Measurements from ENCODE around the gene TICRR.

The TICRR gene

DNA sequence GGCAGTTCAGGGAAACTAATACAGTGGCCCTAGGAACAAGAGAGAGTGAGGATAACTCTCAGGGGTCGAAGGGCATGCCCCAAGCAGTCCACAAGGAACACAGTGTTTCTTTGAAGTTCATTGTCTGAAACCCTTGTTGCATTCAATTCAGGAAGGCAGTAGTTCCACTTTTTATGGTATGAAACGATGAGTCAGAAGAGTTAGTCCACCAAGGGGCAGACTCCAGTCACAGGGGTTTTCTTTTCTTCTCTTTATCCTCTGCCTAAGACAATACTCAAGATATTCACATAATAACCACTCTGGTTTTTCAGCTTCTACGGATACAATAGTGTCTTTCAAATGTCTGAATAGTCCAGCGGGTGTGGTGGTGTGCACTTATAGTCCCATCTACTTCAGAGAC is 23.7 kb upstream of the TICRR start:
- ChIA-PET CTCF (interaction anchor here (1.2 kb wide), 1 partner anchor 10 kb away, joined by 3 read pairs; no protein-coding TSS in a partner anchor), POLR2A (ENCODE audit: low non-redundant PET) (no interaction called here)
- no peak for DNase-seq (ENCODE audit: low spot score)
- TF ChIP-seq, protein P1, sequence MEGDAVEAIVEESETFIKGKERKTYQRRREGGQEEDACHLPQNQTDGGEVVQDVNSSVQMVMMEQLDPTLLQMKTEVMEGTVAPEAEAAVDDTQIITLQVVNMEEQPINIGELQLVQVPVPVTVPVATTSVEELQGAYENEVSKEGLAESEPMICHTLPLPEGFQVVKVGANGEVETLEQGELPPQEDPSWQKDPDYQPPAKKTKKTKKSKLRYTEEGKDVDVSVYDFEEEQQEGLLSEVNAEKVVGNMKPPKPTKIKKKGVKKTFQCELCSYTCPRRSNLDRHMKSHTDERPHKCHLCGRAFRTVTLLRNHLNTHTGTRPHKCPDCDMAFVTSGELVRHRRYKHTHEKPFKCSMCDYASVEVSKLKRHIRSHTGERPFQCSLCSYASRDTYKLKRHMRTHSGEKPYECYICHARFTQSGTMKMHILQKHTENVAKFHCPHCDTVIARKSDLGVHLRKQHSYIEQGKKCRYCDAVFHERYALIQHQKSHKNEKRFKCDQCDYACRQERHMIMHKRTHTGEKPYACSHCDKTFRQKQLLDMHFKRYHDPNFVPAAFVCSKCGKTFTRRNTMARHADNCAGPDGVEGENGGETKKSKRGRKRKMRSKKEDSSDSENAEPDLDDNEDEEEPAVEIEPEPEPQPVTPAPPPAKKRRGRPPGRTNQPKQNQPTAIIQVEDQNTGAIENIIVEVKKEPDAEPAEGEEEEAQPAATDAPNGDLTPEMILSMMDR (conservative IDR thresholded peaks at IDR 0.05; ENCODE audit: low read depth) = no peak
- no peak overlapping the region for H3K27ac ChIP-seq

DNA sequence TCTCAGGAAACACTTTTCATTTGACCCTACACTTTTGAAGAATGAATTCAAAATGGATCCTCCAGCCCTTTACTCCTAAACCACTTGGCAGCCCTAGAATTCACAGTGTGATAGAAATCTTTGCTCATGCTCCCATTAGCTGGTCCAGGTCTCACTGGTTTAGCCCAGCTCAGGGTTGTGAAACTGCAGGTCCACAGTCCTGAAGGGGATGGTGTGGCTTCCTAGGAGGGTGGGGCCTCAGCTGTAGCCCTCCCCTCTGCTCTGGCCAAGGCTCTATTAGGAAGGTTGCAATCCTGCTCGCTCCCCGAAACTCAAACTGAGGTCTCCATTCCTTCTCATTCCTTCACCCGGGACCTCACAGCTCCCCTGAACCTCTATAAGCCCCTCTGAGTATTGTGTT is 21.6 kb upstream of the TICRR start:
- no peak for DNase-seq (ENCODE audit: low spot score)
- TF ChIP-seq, protein P1 (conservative IDR thresholded peaks at IDR 0.05; ENCODE audit: low read depth) = no peak
- POLR2A ChIA-PET (ENCODE audit: low non-redundant PET) = no interaction called here
- H3K27ac ChIP-seq = no peak overlapping the region
- CTCF ChIA-PET = interaction anchor here (1.4 kb wide), 1 partner anchor 62 kb away, joined by 4 read pairs; no protein-coding TSS in a partner anchor

DNA sequence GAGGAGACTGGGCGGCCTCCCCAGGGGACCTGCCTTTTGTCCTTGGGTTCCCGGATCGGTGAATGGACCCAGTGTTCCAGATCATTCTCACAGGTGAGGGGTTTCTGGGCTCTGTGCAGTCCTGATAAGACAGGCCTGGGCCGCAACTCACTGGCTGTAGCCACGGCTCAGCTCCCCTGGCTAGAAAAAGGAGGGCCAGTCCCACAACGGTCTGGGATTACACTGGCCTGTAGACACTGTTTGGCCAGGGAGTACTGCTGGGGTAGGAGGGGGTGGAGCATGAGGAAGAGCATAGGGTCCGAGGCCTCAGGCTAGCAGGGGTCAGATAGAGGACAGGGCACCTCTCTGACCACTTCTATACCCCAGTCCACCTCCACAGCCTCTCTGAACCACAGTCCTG is 21.0 kb upstream of the TICRR start:
- ChIA-PET POLR2A (ENCODE audit: low non-redundant PET) (no interaction called here), CTCF (interaction anchor here (0.9 to 1.4 kb wide), 2 partner anchors 62 to 111 kb away, joined by 3 to 4 read pairs; no protein-coding TSS in a partner anchor)

DNA sequence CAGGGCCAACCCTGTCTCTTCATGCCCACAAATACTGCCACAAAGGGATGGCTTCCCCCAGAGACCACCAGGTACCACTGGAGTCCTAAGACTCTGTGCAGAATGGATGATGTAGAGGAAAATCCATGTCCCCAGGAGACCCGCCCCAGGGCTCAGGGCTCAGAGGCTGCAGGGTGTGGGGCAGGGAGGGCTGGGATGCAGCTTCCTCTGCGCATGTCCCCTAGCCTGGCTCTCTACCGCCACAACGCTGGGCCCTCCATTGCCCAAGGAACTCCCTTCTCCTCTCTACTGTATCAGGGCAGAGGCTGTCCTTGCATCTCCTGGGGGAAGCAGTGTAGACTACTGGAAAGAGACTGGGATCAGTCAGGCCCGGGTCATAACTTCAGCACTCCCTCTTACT is 19.5 kb upstream of the TICRR start:
- DNase-seq (ENCODE audit: low spot score) = no peak
- TF ChIP-seq, protein P1 (conservative IDR thresholded peaks at IDR 0.05; ENCODE audit: low read depth) = no peak
- ChIA-PET CTCF (interaction anchor here (0.6 to 0.8 kb wide), 3 partner anchors 24 to 306 kb away, joined by 3 to 8 read pairs (median 3); no protein-coding TSS in a partner anchor), POLR2A (ENCODE audit: low non-redundant PET) (no interaction called here)
- no peak overlapping the region for H3K27ac ChIP-seq

More for the DNA sequence above, 21.0 kb upstream of the TICRR start:
- DNase-seq (ENCODE audit: low spot score) = no peak
- TF ChIP-seq, protein P1 (conservative IDR thresholded peaks at IDR 0.05; ENCODE audit: low read depth) = no peak
- no peak overlapping the region for H3K27ac ChIP-seq

DNA sequence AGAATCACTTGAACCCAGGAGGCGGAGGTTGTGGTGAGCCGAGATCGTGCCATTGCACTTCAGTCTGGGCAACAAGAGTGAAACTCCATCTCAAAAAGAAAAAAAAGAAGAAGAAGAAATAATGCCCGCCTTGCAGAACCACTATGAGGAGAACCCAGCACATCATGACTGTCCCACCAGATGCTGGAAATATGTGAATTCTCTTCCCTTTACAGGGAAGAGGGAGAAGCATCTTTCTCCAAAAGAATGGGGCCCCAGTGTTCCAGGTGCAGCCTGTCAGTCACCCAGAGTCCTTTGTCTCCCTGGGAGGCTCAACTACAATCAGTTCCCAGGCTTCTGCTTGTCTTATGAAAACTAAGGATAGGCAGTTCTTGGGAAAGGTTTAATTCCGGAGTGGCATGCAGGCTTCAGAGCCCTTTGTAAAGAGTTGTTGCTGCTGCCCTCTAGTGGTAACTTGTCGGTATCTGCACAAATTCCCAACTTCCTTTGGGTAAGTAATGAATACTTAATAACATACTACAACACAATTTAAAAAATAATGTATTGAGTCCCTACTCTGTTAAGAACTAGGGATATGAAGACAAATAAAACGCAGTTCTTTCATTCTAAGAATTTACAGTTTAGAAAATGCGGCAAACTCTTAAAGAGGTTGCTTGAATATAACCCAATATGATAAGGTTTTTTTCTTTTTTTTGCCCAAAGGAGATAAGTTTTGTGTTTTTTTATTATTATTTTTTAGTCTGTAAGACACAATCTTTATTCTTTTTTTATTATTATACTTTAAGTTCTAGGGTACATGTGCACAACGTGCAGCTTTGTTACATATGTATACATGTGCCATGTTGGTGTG is 18.6 kb upstream of the TICRR start:
- no peak overlapping the region for H3K27ac ChIP-seq
- peak; percentile 68 for DNase-seq (ENCODE audit: low spot score)
- ChIA-PET CTCF (interaction anchor here (0.6 to 0.7 kb wide), 5 partner anchors 25 to 177 kb away, joined by 3 to 8 read pairs (median 4); no protein-coding TSS in a partner anchor), POLR2A (ENCODE audit: low non-redundant PET) (no interaction called here)
- TF ChIP-seq, protein P1 (conservative IDR thresholded peaks at IDR 0.05; ENCODE audit: low read depth) = peak; percentile 89

DNA sequence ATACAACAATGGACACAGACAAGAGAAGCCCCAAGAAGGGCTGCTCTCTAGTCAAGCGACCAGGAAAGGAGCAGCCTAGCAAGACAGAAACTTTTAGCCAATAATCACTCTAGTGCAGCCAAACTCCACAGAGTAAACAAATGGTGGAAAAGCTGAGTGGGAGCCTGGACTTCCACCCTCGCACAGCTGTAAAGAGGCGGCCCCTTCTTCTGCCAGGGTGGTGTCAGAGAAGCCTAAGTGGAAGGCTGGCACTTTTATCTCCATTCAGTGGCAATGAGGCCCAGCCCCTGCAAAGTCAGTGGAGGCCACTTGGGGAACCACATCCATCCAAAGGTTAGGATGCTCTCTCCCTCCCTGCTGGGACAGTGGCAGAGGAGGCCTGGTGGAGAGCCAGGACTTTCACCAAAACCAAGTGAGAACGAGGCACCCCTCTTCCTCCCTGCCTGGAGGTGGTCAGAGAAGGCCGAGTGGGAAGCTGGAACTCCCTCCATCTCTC is 15.5 kb upstream of the TICRR start:
- H3K27ac ChIP-seq = no peak overlapping the region
- TF ChIP-seq, protein P1 (conservative IDR thresholded peaks at IDR 0.05; ENCODE audit: low read depth) = no peak
- DNase-seq (ENCODE audit: low spot score) = no peak
- CTCF ChIA-PET = interaction anchor here (0.5 to 1.1 kb wide), 3 partner anchors 15 to 117 kb away, joined by 3 to 5 read pairs (median 3); no protein-coding TSS in a partner anchor
- POLR2A ChIA-PET (ENCODE audit: low non-redundant PET) = no interaction called here

All from RWPE1 (cell line).